KG1 (cell line): ENCODE results near the gene SERPINA6.
"Not testable (repeated sequence)": the region's sequence is repeated elsewhere in the genome, so short reads cannot be mapped to it uniquely, and the experiment has no call there.

ENCODE experiments used
- DNase-seq: peaks from one replicate; lab custom pipeline; 2025; lab: John Stamatoyannopoulos, UW

Gene SERPINA6

GRCh38 chr14:94354638-94355185 is 31.6 kb upstream of the SERPINA6 start:
- no peak for DNase-seq

- DNase-seq, result not testable (repeated sequence)
These were observed 31.1 kb upstream of the SERPINA6 start for GRCh38 chr14:94354190-94354589.

GRCh38 chr14:94349276-94349675 is 26.1 kb upstream of the SERPINA6 start:
- DNase-seq, result no peak

- no peak for DNase-seq
These were observed 25.7 kb upstream of the SERPINA6 start for GRCh38 chr14:94348836-94349235.

GRCh38 chr14:94346841-94347240 is 23.7 kb upstream of the SERPINA6 start:
- DNase-seq, result no peak

- DNase-seq, result not testable (repeated sequence)
These were observed 23.1 kb upstream of the SERPINA6 start for GRCh38 chr14:94346065-94346786.

GRCh38 chr14:94345344-94346064 is 22.4 kb upstream of the SERPINA6 start:
- no peak for DNase-seq

GRCh38 chr14:94344389-94344788 is 21.3 kb upstream of the SERPINA6 start:
- no peak for DNase-seq

- no peak for DNase-seq
These were observed 20.3 kb upstream of the SERPINA6 start for GRCh38 chr14:94343238-94344005.

- no peak for DNase-seq
These were observed 19.3 kb upstream of the SERPINA6 start for GRCh38 chr14:94342334-94342934.

- no peak for DNase-seq
These were observed 18.7 kb upstream of the SERPINA6 start for GRCh38 chr14:94341656-94342333.

GRCh38 chr14:94340533-94340932 is 17.4 kb upstream of the SERPINA6 start:
- no peak for DNase-seq

- DNase-seq, result no peak
These were observed 14.9 kb upstream of the SERPINA6 start for GRCh38 chr14:94338023-94338422.

- DNase-seq, result no peak
These were observed 14.1 kb upstream of the SERPINA6 start for GRCh38 chr14:94337274-94337673.

- no peak for DNase-seq
These were observed 11.7 kb upstream of the SERPINA6 start for GRCh38 chr14:94334872-94335271.

- no peak for DNase-seq
These were observed 9.5 kb upstream of the SERPINA6 start for GRCh38 chr14:94332587-94332986.

- DNase-seq, result no peak
These were observed 9.0 kb upstream of the SERPINA6 start for GRCh38 chr14:94332063-94332583.

- no peak for DNase-seq
These were observed 8.3 kb upstream of the SERPINA6 start for GRCh38 chr14:94331462-94331861.

- no peak for DNase-seq
These were observed 7.7 kb upstream of the SERPINA6 start for GRCh38 chr14:94330857-94331256.

GRCh38 chr14:94330432-94330831 is 7.3 kb upstream of the SERPINA6 start:
- DNase-seq, result no peak

- DNase-seq, result no peak
These were observed 6.7 kb upstream of the SERPINA6 start for GRCh38 chr14:94329857-94330256.
